ENCODE data around the gene CNBD2. TPM values are rescaled to one million over a fixed set of nuclear protein-coding genes. Genes with fewer than 3 reads are reported as not detected.

The CNBD2 gene
- total RNA-seq, 5 donors from 2014 or later (not counting 1 experiment from before 2014, with no cell fraction given) = 5.3 to 20.1 (median 7.4) TPM

DNA sequence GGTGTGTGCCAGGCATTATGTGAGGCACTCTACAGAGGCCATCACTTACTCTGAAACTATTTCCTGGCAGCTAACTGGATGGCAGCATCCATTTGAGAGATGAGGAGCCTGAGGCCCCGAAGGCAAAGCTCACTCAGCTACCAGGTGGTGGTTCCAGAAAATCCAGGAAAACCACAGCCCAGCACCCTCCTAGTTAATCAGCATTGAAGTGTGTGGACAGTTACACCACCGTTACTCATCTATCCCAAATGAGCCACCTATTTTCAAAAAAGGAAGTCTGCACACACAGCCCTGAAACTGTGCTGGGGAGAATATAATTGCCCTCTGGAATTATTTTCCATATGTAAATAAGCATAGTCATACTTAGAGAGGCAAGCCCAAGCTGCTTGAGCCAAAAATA is 67.4 kb downstream of the CNBD2 start:
- Histone ChIP-seq H3K27ac (ENCODE audit: low read length) (no peak overlapping the region), H3K9me3 (no peaks in the 10 kb centered on the region), H3K4me3 (ENCODE audit: control insufficient read depth in 1 of 2, extremely low read depth in 1 of 2, low read length in 1 of 2) (no peak overlapping the region), H3K27me3 (replicated peaks in 1 of 2; ENCODE audit: control insufficient read depth in 2 of 2, extremely low read depth in 1 of 2, insufficient read depth in 2 of 2, low read length in 1 of 2) (peaks cover 0 to 4% of the 10 kb centered on the region in 2 experiments), H3K4me1 (ENCODE audit: control insufficient read depth in 1 of 2, extremely low read depth in 1 of 2, insufficient read depth in 2 of 2, low read length in 2 of 2) (no peaks in the 10 kb centered on the region), H3K36me3 (ENCODE audit: control insufficient read depth in 2 of 2, extremely low read depth in 1 of 2, insufficient read depth in 1 of 2, low read length in 1 of 2) (no peaks in the 10 kb centered on the region)
- CTCF ChIA-PET = no interaction called here
- no peaks in the 10 kb centered on the region for H3K36me3 Mint-ChIP-seq
- no peak overlapping the region for H3K27ac Mint-ChIP-seq
- H3K4me1 Mint-ChIP-seq = no peaks in the 10 kb centered on the region
- POLR2A ChIA-PET = no interaction called here
- ATAC-seq (replicated peaks in 1 of 4) (no peak), DNase-seq (no peak)
- 0% methylated on average over 1 of the region's 2 CpGs for WGBS (ENCODE audit: insufficient coverage)
- H3K4me3 Mint-ChIP-seq = no peak overlapping the region
- H3K9me3 Mint-ChIP-seq = no peaks in the 10 kb centered on the region
- peaks cover 0 to 1% of the 10 kb centered on the region in 2 donors for H3K27me3 Mint-ChIP-seq

DNA sequence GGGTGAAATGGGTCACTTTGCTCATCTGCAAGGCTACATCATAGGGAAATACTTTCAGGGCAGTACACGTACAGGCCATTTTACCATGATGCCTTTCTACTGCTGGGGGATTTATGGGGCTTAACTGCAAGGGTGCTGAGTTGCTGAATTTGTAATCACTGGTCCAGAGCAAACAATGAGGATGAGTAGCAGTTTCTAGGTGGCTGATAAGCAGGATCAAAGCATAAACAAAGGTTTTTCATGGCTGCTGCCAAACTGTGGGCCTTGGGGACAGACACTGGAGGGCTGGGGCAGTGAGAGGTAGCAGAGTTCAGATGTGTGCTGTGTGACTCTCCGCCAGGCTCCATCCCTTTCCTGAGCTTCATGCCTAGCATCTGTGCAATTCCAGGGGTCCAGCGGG is 68.3 kb downstream of the CNBD2 start:
- H3K36me3 Mint-ChIP-seq = peaks cover 3% of the 10 kb centered on the region
- H3K27ac ChIP-seq (ENCODE audit: low read length) = no peak overlapping the region
- H3K27ac Mint-ChIP-seq = no peak overlapping the region
- H3K4me3 ChIP-seq (ENCODE audit: control insufficient read depth in 1 of 2, extremely low read depth in 1 of 2, low read length in 1 of 2) = no peak overlapping the region
- 90% methylated on average over 1 of the region's 3 CpGs for WGBS (ENCODE audit: insufficient coverage)
- no peaks in the 10 kb centered on the region for H3K9me3 Mint-ChIP-seq
- H3K9me3 ChIP-seq = no peaks in the 10 kb centered on the region
- no peaks in the 10 kb centered on the region for H3K4me1 Mint-ChIP-seq
- H3K27me3 ChIP-seq (replicated peaks in 1 of 2; ENCODE audit: control insufficient read depth in 2 of 2, extremely low read depth in 1 of 2, insufficient read depth in 2 of 2, low read length in 1 of 2) = no peaks in the 10 kb centered on the region
- CTCF ChIA-PET = no interaction called here
- POLR2A ChIA-PET = no interaction called here
- H3K4me3 Mint-ChIP-seq = no peak overlapping the region
- peaks cover 0 to 1% of the 10 kb centered on the region in 2 donors for H3K27me3 Mint-ChIP-seq
- DNase-seq (no peak), ATAC-seq (replicated peaks in 1 of 4) (no peak)
- no peaks in the 10 kb centered on the region for H3K4me1 ChIP-seq (ENCODE audit: control insufficient read depth in 1 of 2, extremely low read depth in 1 of 2, insufficient read depth in 2 of 2, low read length in 2 of 2)
- no peaks in the 10 kb centered on the region for H3K36me3 ChIP-seq (ENCODE audit: control insufficient read depth in 2 of 2, extremely low read depth in 1 of 2, insufficient read depth in 1 of 2, low read length in 1 of 2)

DNA sequence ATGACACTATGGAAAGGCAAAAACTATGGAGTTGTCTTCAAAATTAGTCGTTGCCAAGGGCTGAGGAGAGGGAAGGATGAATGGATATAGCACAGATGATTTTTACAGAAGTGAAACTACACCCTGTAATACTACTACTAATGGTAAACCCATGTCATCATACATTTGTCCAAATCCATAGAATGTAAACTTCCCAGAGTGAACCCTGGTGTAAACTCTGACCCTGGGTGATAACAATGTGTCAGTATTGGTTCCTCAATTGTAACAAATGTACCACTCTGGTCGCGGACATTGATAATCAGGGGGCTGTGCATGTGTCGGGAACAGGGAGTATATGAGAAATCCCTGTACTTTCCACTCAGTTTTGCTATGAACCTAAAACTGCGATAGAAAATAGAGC is 72.2 kb downstream of the CNBD2 start:
- Histone ChIP-seq H3K4me3 (ENCODE audit: control insufficient read depth in 1 of 2, extremely low read depth in 1 of 2, low read length in 1 of 2) (no peak overlapping the region), H3K27ac (ENCODE audit: low read length) (no peak overlapping the region), H3K9me3 (no peaks in the 10 kb centered on the region), H3K36me3 (ENCODE audit: control insufficient read depth in 2 of 2, extremely low read depth in 1 of 2, insufficient read depth in 1 of 2, low read length in 1 of 2) (peaks cover 0 to 8% of the 10 kb centered on the region in 2 donors), H3K4me1 (ENCODE audit: control insufficient read depth in 1 of 2, extremely low read depth in 1 of 2, insufficient read depth in 2 of 2, low read length in 2 of 2) (no peaks in the 10 kb centered on the region), H3K27me3 (replicated peaks in 1 of 2; ENCODE audit: control insufficient read depth in 2 of 2, extremely low read depth in 1 of 2, insufficient read depth in 2 of 2, low read length in 1 of 2) (no peaks in the 10 kb centered on the region)
- DNase-seq (no peak), ATAC-seq (replicated peaks in 1 of 4) (no peak)
- no peaks in the 10 kb centered on the region for H3K9me3 Mint-ChIP-seq
- WGBS (ENCODE audit: insufficient coverage) = no CpG with 5 or more reads among the region's 5 CpGs
- H3K36me3 Mint-ChIP-seq = peaks cover 9% of the 10 kb centered on the region
- H3K27me3 Mint-ChIP-seq = no peaks in the 10 kb centered on the region
- no peak overlapping the region for H3K27ac Mint-ChIP-seq
- ChIA-PET CTCF (interaction anchor here in 1 of 2 donors (1.3 kb wide), 1 partner anchor 48 kb away, joined by 3 read pairs; no protein-coding TSS in a partner anchor), POLR2A (no interaction called here)
- H3K4me3 Mint-ChIP-seq = no peak overlapping the region
- H3K4me1 Mint-ChIP-seq = peaks cover under 1 to 4% (median 3%) of the 10 kb centered on the region in 3 donors

DNA sequence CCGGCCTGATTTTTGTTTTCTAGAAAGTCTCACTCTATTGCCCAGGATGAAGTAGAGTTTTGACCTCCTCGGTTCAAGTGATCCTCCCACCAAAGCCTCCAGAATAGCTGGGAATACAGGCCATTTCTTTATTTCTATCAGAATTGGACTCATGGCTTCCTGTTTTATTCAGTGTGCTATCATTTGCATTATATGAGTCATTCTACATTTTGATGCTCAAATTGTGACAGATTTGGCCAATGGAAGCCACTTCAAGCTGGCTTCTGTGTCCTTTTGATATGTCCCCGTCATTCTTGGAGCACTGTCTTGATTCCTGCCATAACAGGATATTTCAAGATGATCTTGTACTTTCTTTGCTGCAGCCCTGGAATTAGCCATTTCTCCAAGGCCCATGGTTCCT is 75.1 kb downstream of the CNBD2 start:
- Histone ChIP-seq H3K27ac (ENCODE audit: low read length) (no peak overlapping the region), H3K27me3 (replicated peaks in 1 of 2; ENCODE audit: control insufficient read depth in 2 of 2, extremely low read depth in 1 of 2, insufficient read depth in 2 of 2, low read length in 1 of 2) (no peaks in the 10 kb centered on the region), H3K9me3 (no peaks in the 10 kb centered on the region), H3K4me1 (ENCODE audit: control insufficient read depth in 1 of 2, extremely low read depth in 1 of 2, insufficient read depth in 2 of 2, low read length in 2 of 2) (peaks cover 2 to 3% of the 10 kb centered on the region in 2 experiments), H3K36me3 (ENCODE audit: control insufficient read depth in 2 of 2, extremely low read depth in 1 of 2, insufficient read depth in 1 of 2, low read length in 1 of 2) (peaks cover 0 to 8% of the 10 kb centered on the region in 2 donors), H3K4me3 (ENCODE audit: control insufficient read depth in 1 of 2, extremely low read depth in 1 of 2, low read length in 1 of 2) (no peak overlapping the region)
- no peak overlapping the region for H3K27ac Mint-ChIP-seq
- H3K4me3 Mint-ChIP-seq = no peak overlapping the region
- H3K27me3 Mint-ChIP-seq = no peaks in the 10 kb centered on the region
- ATAC-seq (replicated peaks in 1 of 4) (no peak), DNase-seq (no peak)
- POLR2A ChIA-PET = interaction anchor here in 1 of 2 donors (0.6 kb wide), 1 partner anchor 1126 kb away, joined by 4 read pairs; no protein-coding TSS in a partner anchor
- peaks cover 23% of the 10 kb centered on the region for H3K36me3 Mint-ChIP-seq
- WGBS (ENCODE audit: insufficient coverage) = 78% methylated on average over 1 of the region's 3 CpGs
- CTCF ChIA-PET = no interaction called here
- peaks cover 23 to 29% (median 27%) of the 10 kb centered on the region in 3 donors for H3K4me1 Mint-ChIP-seq
- H3K9me3 Mint-ChIP-seq = no peaks in the 10 kb centered on the region

DNA sequence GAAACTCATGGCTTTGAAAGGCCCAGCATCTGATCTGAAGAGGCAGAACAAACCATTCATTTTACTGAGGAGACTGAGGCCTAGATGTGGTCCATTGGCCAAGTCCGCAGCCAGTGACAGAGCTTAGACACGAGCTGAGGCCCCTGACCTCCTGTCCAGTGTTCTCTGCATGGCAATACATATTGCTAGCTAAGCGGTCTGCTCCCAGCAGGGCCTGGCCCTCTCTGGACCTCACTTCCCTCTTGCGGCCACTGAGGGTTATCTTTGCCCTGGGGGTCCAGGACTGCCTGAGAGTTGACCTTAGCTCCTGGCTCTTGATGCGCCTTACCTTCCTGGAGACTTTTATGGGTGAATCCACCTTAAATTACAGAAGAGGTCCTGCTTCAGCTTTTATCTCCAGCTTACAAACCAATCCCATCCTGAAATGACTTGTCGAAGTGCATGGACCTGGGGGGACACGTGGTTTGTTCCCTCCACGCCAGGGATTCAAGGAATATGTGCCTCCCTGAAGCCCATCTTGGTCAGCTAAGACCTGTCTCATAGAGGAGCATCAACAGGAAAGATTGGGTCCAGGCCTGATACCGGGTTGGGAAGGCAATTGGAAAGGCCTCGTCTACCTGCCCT is 75.6 kb downstream of the CNBD2 start:
- Mint-ChIP-seq H3K27ac (no peak overlapping the region), H3K4me3 (no peak overlapping the region), H3K4me1 (peaks cover 29 to 35% (median 32%) of the 10 kb centered on the region in 3 donors), H3K27me3 (no peaks in the 10 kb centered on the region), H3K9me3 (no peaks in the 10 kb centered on the region), H3K36me3 (peaks cover 28% of the 10 kb centered on the region)
- no peak overlapping the region for H3K27ac ChIP-seq (ENCODE audit: low read length)
- H3K4me3 ChIP-seq (ENCODE audit: control insufficient read depth in 1 of 2, extremely low read depth in 1 of 2, low read length in 1 of 2) = no peak overlapping the region
- DNase-seq = no peak
- peaks cover 0 to 8% of the 10 kb centered on the region in 2 donors for H3K36me3 ChIP-seq (ENCODE audit: control insufficient read depth in 2 of 2, extremely low read depth in 1 of 2, insufficient read depth in 1 of 2, low read length in 1 of 2)
- 90% methylated on average over 8 of the region's 10 CpGs for WGBS (ENCODE audit: insufficient coverage)
- CTCF ChIA-PET = no interaction called here
- no peak for ATAC-seq (replicated peaks in 1 of 4)
- POLR2A ChIA-PET = interaction anchor here in 1 of 2 donors (0.6 kb wide), 1 partner anchor 1126 kb away, joined by 4 read pairs; no protein-coding TSS in a partner anchor
- H3K9me3 ChIP-seq = no peaks in the 10 kb centered on the region
- no peaks in the 10 kb centered on the region for H3K27me3 ChIP-seq (replicated peaks in 1 of 2; ENCODE audit: control insufficient read depth in 2 of 2, extremely low read depth in 1 of 2, insufficient read depth in 2 of 2, low read length in 1 of 2)
- peaks cover 3 to 6% of the 10 kb centered on the region in 2 experiments for H3K4me1 ChIP-seq (ENCODE audit: control insufficient read depth in 1 of 2, extremely low read depth in 1 of 2, insufficient read depth in 2 of 2, low read length in 2 of 2)

DNA sequence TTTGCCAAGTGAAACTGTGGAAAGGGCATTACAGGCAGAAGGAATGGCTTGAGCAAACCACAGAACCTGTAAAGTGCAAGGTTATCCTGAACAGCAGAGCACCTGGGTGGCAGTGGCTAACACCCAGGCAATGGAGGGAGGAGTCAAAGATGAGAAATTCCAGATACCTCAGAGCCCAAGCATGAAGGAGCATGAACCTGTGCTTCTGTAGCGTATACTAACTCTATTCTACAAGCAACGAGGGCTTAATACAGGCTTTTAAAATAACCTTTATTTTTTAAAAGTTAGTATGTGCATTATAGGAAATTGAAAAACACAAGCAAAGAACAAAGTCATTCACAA is 77.0 kb downstream of the CNBD2 start:
- Histone ChIP-seq H3K4me3 (ENCODE audit: control insufficient read depth in 1 of 2, extremely low read depth in 1 of 2, low read length in 1 of 2) (no peak overlapping the region), H3K27ac (ENCODE audit: low read length) (no peak overlapping the region), H3K4me1 (ENCODE audit: control insufficient read depth in 1 of 2, extremely low read depth in 1 of 2, insufficient read depth in 2 of 2, low read length in 2 of 2) (peaks cover 3 to 6% of the 10 kb centered on the region in 2 experiments), H3K27me3 (replicated peaks in 1 of 2; ENCODE audit: control insufficient read depth in 2 of 2, extremely low read depth in 1 of 2, insufficient read depth in 2 of 2, low read length in 1 of 2) (no peaks in the 10 kb centered on the region), H3K9me3 (no peaks in the 10 kb centered on the region), H3K36me3 (ENCODE audit: control insufficient read depth in 2 of 2, extremely low read depth in 1 of 2, insufficient read depth in 1 of 2, low read length in 1 of 2) (peaks cover 0 to 8% of the 10 kb centered on the region in 2 donors)
- Mint-ChIP-seq H3K36me3 (peaks cover 36% of the 10 kb centered on the region), H3K9me3 (no peaks in the 10 kb centered on the region), H3K27me3 (no peaks in the 10 kb centered on the region), H3K27ac (no peak overlapping the region), H3K4me3 (no peak overlapping the region), H3K4me1 (peaks cover 38 to 40% (median 40%) of the 10 kb centered on the region in 3 donors)
- DNase-seq (no peak), ATAC-seq (replicated peaks in 1 of 4) (no peak)
- CTCF ChIA-PET = no interaction called here
- POLR2A ChIA-PET = interaction anchor here in 1 of 2 donors (0.7 kb wide), 1 partner anchor 237 kb away, joined by 3 read pairs; no protein-coding TSS in a partner anchor
- WGBS (ENCODE audit: insufficient coverage) = no CpG with 5 or more reads among the region's 2 CpGs
